KMS-11 (cell line): ENCODE results near the gene GCNT2.

ENCODE experiments used
- H2AFZ ChIP-seq: fragments of 200-600 bp; sonication (generic); 2 replicates; pipeline ENCODE4 v1.6.1; 2016; ENCODE audit warnings: antibody characterized with exemption, mixed run types, low read depth
- H3K27ac ChIP-seq: fragments of 200-600 bp; sonication (generic); 2 replicates; pipeline ENCODE4 v1.6.1; 2016; ENCODE audit warnings: mild to moderate bottlenecking, mixed run types
- H3K27me3 ChIP-seq: fragments of 200-600 bp; sonication (generic); 2 replicates; pipeline ENCODE4 v1.6.1; 2017; ENCODE audit warnings: mild to moderate bottlenecking, low read depth, mixed run types, moderate library complexity; ENCODE audit not compliant: insufficient read depth
- H3K36me3 ChIP-seq: fragments of 200-600 bp; sonication (generic); 2 replicates; pipeline ENCODE4 v1.6.1; 2017; ENCODE audit warnings: mild to moderate bottlenecking, mixed run types; ENCODE audit not compliant: insufficient read depth
- H3K4me1 ChIP-seq: fragments of 200-600 bp; sonication (generic); 2 replicates; pipeline ENCODE4 v1.6.1; 2016; ENCODE audit warnings: mild to moderate bottlenecking, low read depth, mixed run types; ENCODE audit not compliant: poor library complexity, severe bottlenecking
- H3K4me2 ChIP-seq: fragments of 200-600 bp; sonication (generic); 2 replicates; pipeline ENCODE4 v1.7.0; 2016; ENCODE audit warnings: mild to moderate bottlenecking, mixed run types
- H3K4me3 ChIP-seq: fragments of 200-600 bp; sonication (generic); IDR thresholded peaks from 2 replicates; pipeline ENCODE4 v1.6.1; 2017; ENCODE audit warnings: low read depth, low read length, mixed read lengths; ENCODE audit not compliant: insufficient read depth
- H3K79me2 ChIP-seq: fragments of 200-600 bp; sonication (generic); 2 replicates; pipeline ENCODE4 v1.6.1; 2016; ENCODE audit warnings: low read depth, mixed run types; ENCODE audit not compliant: insufficient read depth
- H3K9ac ChIP-seq: fragments of 200-600 bp; sonication (generic); 2 replicates; pipeline ENCODE4 v1.6.1; 2016; ENCODE audit warnings: mild to moderate bottlenecking, mixed run types
- H4K20me1 ChIP-seq: fragments of 200-600 bp; sonication (generic); 2 replicates; pipeline ENCODE4 v1.6.1; 2016; ENCODE audit warnings: mild to moderate bottlenecking, mixed run types; ENCODE audit not compliant: insufficient read depth
- TF ChIP-seq, protein P1 (sequence below): fragments of 200-600 bp; sonication (generic); conservative IDR thresholded peaks from 2 replicates; pipeline ENCODE4 v1.6.1; 2017; ENCODE audit warnings: low read depth, mild to moderate bottlenecking, antibody characterized with exemption, low read length, moderate library complexity, mixed read lengths

Gene GCNT2

DNA sequence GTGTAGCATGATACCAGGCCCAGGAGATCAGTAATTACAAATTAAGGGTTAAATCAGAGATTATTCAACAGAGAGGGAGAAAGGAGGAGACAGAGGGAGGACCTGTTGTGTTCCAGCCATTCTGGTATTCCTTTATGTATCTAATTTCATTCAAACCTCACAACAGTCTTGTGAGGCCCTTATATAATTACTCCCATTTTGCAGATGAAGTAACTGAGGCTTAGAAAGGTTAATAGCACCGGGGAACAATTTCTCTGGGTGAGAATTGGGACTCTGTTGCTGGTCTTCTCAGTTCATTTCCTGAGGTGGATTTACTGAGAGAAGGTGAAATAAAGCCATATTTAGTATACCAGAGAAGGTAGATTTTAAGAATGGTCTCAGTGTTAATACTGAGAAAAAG is 106.6 kb downstream of the GCNT2 start:
- Histone ChIP-seq H3K4me3 (no peak overlapping the region), H3K4me2 (no peak overlapping the region), H2AFZ (peak overlapping the region; percentile 57; the same call in 1 of the 2 replicates), H3K79me2 (no peaks in the 10 kb centered on the region), H4K20me1 (no peaks in the 10 kb centered on the region), H3K27me3 (no peaks in the 10 kb centered on the region), H3K27ac (no peak overlapping the region), H3K36me3 (no peaks in the 10 kb centered on the region), H3K9ac (no peak overlapping the region), H3K4me1 (peaks cover 28% of the 10 kb centered on the region)
- TF ChIP-seq, protein P1, sequence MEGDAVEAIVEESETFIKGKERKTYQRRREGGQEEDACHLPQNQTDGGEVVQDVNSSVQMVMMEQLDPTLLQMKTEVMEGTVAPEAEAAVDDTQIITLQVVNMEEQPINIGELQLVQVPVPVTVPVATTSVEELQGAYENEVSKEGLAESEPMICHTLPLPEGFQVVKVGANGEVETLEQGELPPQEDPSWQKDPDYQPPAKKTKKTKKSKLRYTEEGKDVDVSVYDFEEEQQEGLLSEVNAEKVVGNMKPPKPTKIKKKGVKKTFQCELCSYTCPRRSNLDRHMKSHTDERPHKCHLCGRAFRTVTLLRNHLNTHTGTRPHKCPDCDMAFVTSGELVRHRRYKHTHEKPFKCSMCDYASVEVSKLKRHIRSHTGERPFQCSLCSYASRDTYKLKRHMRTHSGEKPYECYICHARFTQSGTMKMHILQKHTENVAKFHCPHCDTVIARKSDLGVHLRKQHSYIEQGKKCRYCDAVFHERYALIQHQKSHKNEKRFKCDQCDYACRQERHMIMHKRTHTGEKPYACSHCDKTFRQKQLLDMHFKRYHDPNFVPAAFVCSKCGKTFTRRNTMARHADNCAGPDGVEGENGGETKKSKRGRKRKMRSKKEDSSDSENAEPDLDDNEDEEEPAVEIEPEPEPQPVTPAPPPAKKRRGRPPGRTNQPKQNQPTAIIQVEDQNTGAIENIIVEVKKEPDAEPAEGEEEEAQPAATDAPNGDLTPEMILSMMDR = no peak

DNA sequence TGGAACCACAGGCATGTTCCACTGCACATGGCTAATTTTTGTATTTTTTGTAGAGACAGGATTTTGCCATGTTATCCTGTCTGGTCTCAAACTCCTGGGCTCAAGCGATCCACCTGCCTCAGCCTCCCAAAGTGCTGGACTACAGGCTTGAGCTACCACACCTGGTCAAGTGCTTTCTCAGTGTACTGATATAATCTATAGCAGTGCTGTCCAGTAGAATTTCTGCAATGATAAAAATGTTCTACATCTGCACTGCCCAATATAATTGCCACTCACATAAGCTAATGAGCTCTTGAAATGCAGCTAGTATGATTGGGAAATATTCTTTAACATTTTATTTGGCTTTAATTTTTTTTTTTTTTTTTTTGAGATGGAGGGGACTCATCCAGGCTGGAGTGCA is 109.0 kb downstream of the GCNT2 start:
- Histone ChIP-seq H3K79me2 (no peaks in the 10 kb centered on the region), H3K4me1 (peaks cover 33% of the 10 kb centered on the region), H3K27ac (no peak overlapping the region), H3K9ac (no peak overlapping the region), H3K36me3 (no peaks in the 10 kb centered on the region), H3K4me2 (no peak overlapping the region), H3K27me3 (no peaks in the 10 kb centered on the region), H3K4me3 (no peak overlapping the region), H4K20me1 (no peaks in the 10 kb centered on the region), H2AFZ (no peak overlapping the region)
- TF ChIP-seq, protein P1 = no peak

DNA sequence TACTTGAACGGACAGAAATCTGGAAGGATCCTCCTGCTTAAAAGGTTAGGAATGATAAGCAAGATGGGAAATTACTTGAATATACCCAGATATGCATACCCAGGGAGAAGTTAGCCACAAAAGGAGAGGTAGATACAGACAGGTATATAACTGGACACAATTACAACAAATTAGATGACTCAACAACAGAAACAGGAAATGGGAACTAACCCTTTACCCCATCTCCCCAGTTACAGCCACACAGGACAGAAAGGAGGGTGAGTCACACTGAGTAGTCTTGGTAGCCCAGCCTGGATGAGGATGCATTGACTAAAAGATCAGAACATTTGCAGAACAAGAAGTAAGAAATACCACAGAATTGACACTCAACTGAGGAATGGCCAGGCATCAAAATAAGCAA is 112.1 kb downstream of the GCNT2 start:
- Histone ChIP-seq H3K4me3 (no peak overlapping the region), H3K27ac (no peak overlapping the region), H3K36me3 (no peaks in the 10 kb centered on the region), H3K4me2 (no peak overlapping the region), H4K20me1 (no peaks in the 10 kb centered on the region), H3K9ac (no peak overlapping the region), H2AFZ (no peak overlapping the region), H3K27me3 (no peaks in the 10 kb centered on the region), H3K79me2 (no peaks in the 10 kb centered on the region), H3K4me1 (peaks cover 7% of the 10 kb centered on the region)
- TF ChIP-seq, protein P1 = no peak

DNA sequence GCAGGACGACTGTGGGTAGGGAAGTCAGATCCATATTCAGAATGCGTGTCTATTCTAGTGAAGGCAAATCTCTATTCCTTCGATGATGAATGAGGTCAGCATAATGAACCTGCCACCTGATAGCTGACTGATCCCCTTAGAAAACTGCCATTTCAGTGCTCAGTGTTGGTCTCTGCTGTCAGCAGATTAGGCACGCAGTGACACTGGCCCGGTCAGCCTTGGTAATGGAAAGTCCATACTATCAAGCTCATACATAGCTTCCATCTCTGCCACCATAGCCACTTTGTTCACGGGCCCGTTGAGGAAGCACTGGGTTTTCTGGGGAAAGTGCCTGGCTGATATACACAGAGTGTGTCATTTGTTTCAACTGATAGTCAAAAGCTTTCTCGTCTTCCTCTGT is 119.3 kb downstream of the GCNT2 start:
- H4K20me1 ChIP-seq = no peaks in the 10 kb centered on the region
- H3K4me1 ChIP-seq = no peaks in the 10 kb centered on the region
- H3K4me3 ChIP-seq = no peak overlapping the region
- H3K36me3 ChIP-seq = no peaks in the 10 kb centered on the region
- no peak overlapping the region for H3K27ac ChIP-seq
- TF ChIP-seq, protein P1 = no peak
- no peak overlapping the region for H3K9ac ChIP-seq
- no peaks in the 10 kb centered on the region for H3K79me2 ChIP-seq
- H3K27me3 ChIP-seq = no peaks in the 10 kb centered on the region
- H3K4me2 ChIP-seq = no peak overlapping the region
- no peak overlapping the region for H2AFZ ChIP-seq
